C4-2B (cell line): ENCODE data around the gene NCOA6.
"Not testable (repeated sequence)": the region's sequence is repeated elsewhere in the genome, so short reads cannot be mapped to it uniquely, and the experiment has no call there.

Experiments
- H3K27ac ChIP-seq: fragments of 450-650 bp; 2 replicates; pipeline ENCODE4 v1.5.1; 2017
- ZFX ChIP-seq: fragments of 450-650 bp; IDR thresholded peaks from 2 replicates; pipeline ENCODE4 v1.6.1; 2017
- TF ChIP-seq, protein P1 (sequence below): fragments of 450-650 bp; conservative IDR thresholded peaks from 2 replicates; pipeline ENCODE4 v1.5.1; 2017; ENCODE audit warnings: mild to moderate bottlenecking

Gene NCOA6

DNA sequence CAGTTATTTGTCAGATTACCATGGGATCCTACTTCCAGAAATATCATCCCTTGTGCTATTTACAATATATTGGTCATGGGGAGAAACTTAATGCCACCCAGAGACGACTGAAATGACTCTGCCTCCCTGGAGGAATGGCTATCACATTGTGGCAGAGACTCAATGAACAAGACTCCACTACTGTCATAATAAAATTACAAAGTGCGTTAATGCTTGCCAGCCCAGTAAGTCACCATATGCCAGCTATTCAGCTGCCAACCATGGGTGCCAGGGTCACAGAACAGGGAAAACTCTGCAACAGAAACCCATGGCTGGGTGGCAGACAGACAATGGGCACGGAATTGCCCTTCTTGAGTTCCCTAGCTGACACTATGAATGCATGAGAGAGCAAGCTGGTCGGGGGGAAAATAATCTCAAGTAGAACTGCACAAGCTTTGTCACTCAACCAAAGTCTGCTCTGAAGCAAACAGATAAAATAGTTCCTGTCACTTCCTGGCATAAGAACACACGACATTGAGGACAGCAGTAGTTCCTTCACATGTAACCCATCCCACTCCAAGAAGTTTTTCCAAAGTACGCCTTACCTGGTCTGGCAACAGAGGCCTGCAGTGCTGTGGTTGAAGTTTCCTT lies 89.2 kb downstream of the NCOA6 start:
- no peak for TF ChIP-seq ZFX
- TF ChIP-seq, protein P1, sequence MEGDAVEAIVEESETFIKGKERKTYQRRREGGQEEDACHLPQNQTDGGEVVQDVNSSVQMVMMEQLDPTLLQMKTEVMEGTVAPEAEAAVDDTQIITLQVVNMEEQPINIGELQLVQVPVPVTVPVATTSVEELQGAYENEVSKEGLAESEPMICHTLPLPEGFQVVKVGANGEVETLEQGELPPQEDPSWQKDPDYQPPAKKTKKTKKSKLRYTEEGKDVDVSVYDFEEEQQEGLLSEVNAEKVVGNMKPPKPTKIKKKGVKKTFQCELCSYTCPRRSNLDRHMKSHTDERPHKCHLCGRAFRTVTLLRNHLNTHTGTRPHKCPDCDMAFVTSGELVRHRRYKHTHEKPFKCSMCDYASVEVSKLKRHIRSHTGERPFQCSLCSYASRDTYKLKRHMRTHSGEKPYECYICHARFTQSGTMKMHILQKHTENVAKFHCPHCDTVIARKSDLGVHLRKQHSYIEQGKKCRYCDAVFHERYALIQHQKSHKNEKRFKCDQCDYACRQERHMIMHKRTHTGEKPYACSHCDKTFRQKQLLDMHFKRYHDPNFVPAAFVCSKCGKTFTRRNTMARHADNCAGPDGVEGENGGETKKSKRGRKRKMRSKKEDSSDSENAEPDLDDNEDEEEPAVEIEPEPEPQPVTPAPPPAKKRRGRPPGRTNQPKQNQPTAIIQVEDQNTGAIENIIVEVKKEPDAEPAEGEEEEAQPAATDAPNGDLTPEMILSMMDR, result no peak
- no peak overlapping the region for H3K27ac ChIP-seq

DNA sequence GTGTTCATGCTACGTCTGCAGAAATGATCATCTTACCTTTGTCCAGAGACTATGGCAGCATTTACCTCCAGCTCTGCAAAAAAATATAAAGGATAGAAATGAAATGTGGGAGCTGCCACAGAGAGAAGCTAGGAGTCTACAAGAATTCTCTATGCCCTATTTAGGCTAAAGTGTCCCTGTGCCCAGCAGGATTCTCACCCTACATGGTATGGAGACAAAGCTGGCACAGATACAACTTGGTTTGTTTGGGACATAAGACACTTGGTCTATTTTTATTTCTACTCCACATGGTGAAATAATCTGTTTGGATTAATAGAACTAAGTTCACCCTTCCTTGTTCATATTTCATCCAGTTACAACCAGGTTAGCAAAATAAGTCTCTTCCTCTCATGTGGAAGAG lies 92.9 kb downstream of the NCOA6 start:
- H3K27ac ChIP-seq, result no peak overlapping the region
- no peak for TF ChIP-seq ZFX

DNA sequence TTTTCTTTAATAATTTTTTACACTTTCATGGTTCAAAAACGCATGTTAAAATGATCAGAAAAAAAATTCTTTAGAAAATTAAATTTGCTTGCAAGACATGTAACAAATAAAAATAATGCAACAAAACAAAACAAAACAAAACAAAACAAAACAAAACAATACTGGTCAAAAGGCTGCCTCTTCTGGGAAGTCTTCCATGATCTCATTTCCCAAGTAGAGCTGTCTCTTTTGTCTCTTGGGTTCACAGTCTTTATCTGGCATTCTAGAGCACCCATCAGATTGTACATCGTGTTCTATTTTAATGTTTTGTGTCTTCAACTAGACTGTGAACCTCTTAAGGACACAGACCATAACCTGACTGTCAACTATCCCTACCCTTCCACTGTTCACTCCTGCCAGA lies 96.0 kb downstream of the NCOA6 start:
- TF ChIP-seq, protein P1, result no peak
- TF ChIP-seq ZFX, result no peak
- H3K27ac ChIP-seq, result no peak overlapping the region

DNA sequence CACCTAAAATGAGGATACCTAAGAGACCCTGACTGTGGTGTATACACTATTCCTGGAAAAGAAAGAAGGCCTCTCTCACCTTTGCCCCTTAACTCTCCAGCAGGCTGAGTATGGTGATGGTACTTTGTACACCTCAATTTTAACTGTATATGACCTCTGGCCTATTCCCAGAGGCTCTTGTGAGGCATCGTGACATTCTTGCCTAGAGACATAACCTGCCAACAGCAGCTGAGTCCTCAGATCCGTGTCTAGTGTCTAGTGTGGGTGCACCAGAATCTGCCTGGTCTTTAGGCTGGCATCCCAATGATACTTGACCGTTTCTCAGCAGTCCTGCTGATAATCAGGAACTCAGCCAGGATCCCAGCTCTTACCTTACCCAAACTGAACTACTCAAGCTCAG lies 101.3 kb downstream of the NCOA6 start:
- TF ChIP-seq, protein P1, result no peak
- TF ChIP-seq ZFX, result no peak
- H3K27ac ChIP-seq, result no peak overlapping the region

DNA sequence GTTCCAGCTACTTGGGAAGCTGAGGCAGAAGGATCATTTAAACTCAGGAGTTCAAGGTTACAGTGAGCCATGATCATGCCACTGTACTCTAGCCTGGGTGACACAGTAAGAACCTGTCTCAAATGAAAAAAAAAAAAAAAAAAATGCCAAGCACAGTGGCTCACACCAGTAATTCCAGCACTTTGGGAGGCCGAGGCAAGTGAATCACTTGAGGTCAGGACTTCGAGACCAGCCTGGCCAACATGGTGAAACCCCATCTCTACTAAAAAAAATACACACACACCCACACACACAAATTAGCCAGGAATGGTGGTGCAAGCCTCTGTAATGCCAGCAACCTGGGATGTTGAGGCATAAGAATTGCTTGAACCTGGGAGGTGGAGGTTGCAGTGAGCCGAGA lies 102.9 kb downstream of the NCOA6 start:
- H3K27ac ChIP-seq, result not testable (repeated sequence)

DNA sequence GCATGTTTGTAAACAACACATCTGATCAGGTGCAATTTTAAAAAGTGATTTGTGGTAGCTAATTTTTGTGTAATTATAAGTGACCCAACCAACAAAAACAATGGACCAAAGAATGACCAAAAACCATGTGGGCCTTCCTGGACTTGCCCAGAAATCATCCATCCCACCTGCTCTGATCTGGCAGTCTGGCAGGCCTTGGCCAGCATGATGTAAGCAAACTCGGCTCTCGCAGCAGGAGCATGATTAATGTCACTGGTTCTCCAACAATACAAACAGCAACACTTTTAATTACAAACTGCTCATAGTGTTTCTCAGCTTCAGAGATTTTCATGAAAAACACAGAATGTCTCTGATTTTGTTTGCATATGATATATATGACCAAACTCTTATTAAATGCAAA lies 105.2 kb downstream of the NCOA6 start:
- no peak for TF ChIP-seq ZFX
- TF ChIP-seq, protein P1, result no peak
- H3K27ac ChIP-seq, result no peak overlapping the region

DNA sequence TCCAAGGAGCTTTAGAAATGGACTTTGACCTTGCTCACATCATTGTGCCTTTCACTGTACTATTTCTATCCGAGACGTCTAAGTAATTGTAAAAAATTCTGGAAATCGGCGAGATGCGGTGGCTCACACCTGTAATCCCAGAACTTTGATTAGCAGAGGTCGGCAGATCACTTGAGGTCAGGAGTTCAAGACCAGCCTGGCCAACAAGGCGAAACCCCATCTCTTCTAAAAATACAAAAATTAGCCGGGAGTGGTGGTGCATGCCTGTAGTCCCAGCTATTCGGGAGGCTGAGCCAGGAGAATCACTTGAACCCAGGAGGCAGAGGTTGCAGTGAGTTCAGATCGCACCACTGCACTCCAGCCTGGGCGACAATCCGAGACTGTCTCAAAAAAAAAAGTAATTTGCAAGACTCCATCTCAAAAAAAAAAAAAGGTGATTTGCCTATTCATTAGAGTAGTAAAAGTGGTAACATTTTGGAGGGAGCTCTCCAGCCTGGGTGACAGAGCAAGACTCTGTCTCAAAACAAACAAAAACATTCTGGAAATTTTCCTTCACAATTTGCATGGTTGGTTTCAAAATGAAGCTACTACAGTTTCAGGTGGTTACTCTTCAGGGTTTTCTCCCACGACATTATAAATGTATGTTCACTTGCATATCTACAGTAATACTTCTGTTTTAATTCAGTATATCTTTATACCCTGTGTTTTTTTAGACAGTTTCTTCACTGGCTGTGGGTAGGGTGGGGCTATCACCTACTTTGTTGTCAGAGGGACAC lies 106.0 kb downstream of the NCOA6 start:
- H3K27ac ChIP-seq, result not testable (repeated sequence)

DNA sequence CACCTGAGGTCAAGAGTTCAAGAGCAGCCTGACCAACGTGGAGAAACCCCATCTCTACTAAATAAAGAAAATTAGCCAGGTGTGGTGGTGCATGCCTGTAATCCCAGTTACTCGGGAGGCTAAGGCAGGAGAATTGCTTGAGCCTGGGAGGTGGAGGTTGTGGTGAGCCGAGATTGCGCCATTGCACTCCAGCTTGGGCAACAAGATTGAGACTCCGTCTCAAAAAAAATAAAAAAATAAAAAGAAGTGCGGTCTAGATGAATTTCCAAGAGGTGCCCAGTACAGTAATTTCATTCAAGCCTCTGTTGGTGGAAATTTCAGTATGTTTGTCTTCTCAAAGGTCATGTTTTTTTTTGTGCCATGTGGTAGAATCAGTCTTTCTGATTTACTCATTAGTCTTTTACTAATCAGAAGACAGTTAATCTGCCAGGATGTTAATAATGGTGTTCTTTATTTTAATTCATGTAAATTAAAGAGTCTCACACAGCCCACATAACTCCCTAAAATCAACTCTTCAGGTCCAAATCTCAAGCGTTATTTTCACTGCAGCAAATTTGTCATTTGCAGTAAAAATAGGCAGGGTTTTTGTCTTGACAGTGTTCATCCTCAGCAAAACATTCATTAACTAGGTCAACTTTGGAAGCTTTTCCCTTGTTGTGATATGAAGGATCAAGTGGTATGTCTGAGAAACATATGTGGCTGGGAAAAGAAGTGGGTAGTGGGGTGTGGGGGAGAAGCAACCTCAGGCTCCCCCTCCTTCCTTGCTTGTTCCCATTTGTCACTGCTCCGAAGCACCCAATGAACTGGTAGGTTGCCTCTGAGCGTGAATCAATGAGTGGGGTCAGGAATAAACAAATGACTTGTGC lies 108.0 kb downstream of the NCOA6 start:
- no peak overlapping the region for H3K27ac ChIP-seq

More for the DNA sequence above, 108.0 kb downstream of the NCOA6 start:
- TF ChIP-seq ZFX, result no peak
- TF ChIP-seq, protein P1, result no peak
